NCI-H1436 (cell line): Measurements from ENCODE around the gene ASB5.
A peak's percentile ranks its signal among the peaks of the same experiment; 100 is the strongest.

Source experiments
- DNase-seq: peaks from one replicate; lab custom pipeline; 2025; lab: John Stamatoyannopoulos, UW

Gene ASB5

DNA sequence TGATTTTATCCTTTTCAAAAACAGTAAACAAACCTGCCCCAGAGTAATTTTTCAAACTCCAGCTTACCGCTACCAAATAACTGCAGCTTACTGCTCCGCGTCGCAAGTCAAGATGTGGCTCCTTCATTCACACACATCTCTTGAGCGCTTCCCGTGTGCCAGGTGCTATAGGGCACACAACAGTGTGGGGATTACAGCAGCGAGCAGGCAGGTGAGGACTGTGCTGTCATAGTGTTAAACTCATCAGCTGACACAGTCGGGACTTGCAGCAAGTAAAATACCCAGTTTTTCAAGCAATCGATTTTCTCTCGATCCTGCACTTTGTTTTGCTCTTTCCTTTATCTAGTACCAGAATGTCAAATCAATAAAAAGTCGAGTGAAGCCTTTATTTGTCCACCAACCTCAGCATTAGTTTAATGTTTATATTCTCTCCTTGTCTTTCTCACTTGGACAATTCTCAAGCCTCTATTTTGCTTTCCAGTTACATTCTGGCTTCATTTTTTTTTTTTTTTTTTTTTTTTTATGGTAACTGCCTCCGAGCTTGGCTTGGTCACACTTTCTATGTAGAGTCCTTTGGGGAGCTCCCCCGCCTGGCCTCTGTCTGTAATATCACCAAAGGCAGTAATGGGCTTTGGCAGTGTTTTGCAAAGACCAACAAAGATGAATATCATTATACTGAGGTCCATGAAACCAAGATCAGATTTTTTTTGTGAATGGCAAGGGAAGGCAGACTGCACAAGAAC, 8.3 kb upstream of the ASB5 start:
- peak; percentile 50 for DNase-seq

DNA sequence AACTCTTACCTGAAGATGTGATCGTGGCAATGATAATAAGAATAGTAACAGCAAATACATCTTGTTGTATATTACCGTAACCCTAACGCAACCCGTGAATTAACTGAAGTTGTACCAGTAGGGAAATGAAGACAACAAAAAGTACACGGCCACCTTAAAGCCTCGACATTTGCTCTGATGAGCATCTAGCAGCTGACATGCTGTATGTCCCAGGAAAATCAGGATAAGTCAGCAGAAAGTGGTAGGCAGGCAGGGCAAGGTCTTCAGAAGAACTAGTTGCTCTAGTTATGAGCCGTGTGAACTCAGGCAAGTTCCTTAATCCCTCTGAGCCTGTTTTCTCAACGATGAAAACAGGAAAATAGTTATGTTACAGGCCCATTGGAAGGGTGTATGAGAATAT, 7.7 kb upstream of the ASB5 start:
- DNase-seq: no peak

DNA sequence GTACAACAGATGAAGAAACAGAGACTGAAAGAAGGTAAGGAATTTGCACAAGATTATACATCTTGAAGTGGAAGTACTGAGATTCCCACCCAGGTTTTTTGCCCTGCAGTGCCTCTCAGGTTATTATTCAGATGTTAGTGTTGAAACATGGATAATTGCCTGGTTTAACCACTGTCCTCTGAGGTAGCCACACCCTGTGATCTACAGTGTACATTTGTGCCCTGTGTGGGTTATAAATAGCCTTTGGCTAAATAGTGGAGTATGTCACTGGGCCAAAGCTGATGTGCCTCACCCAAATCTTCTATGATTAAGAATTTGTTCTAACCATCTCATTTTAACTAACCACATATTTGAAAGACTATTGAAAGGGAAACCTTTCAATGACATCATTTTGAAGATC, 5.4 kb upstream of the ASB5 start:
- no peak for DNase-seq

DNA sequence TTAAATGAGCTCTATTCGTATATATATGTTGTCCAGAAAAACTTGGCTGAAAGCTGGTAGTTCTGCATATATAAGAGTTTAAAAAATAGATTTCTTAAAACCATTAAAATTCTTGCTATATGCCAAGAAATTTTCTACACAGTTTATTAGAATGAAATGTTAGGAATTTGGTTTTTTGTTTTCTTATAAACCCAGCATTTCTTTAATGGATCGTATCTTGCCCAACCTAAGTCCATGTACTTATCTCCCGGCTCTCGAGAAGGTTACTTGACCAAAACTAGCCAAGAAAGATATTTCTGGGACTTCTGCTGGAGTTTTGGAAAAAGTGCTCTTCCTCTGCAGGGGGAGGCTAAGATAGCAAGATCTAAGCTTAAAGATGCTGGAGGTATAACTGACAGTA, 4.7 kb upstream of the ASB5 start:
- no peak for DNase-seq

DNA sequence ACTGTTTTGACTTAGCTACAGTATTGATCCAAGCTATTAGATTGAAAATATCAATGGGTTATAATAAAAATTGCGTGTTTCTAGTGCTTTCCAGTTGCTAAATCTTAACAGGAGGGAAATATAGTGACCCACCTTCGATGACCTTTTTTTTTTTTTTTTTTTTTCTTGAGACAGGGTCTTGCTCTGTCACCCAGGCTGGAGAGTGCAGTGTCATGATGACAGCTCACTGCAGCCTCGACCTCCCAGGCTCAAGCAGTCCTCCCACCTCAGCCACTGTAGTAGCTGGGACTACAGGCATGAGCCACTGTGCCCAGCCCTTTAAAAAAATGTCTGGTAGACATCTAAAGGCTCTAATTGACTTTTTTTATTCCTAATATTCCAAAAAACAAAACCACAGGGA, 3.8 kb upstream of the ASB5 start:
- no peak for DNase-seq

DNA sequence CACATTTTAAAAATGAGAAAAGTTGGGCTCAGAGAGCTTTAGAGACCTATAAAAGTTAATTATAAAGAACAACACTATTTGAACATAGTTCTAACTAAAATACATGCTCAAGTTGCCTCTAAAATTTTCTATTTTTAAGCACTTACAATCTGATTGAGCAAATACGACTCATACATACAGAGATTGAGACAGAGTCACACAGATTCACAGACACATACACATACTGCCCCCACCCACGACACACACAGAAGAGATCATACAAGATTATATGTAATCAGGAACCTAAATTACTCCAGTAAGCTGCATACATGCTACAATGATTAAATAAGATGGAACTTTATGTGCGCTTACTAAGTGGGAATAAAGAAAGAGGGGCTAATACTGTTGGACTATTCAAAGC, 2.7 kb upstream of the ASB5 start:
- no peak for DNase-seq

DNA sequence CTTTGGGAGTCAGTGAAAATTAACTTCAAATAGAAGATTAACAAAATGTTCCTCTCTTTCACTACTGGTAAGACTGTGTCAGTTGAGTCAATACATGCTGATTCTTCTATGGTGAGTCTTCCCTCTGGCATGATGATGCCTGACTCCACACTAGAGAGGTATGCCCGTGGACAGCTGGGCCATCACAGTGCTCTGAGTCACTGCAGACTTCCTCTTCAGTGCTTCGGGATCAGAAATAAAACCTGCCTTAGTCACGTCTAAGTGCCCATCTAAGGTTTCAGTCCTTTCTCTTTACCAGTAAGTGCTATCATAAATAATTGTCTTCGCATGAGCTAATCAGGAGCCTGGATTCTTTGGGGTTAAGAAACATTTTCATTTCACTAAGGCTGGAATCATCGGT, 1.6 kb upstream of the ASB5 start:
- peak; percentile 33 for DNase-seq

DNA sequence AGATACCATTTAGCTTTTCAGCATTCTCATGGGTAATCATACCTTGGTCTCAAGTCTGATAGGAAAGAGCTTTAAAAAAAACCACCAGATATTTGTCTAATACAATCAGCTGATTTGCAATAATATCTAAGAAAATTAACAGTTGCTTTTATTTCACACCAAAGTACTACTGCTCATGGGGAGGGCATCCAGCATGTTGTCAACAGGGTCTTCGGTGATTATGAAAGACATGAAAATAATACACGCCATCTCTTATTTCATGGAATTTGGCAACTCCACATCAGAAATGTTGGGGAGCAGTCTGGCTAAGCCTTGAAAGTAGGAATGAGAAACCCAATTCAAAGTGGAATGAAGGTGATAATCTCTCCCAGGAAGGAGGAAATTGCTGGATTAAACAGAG, 3.0 kb downstream of the ASB5 start:
- no peak for DNase-seq

DNA sequence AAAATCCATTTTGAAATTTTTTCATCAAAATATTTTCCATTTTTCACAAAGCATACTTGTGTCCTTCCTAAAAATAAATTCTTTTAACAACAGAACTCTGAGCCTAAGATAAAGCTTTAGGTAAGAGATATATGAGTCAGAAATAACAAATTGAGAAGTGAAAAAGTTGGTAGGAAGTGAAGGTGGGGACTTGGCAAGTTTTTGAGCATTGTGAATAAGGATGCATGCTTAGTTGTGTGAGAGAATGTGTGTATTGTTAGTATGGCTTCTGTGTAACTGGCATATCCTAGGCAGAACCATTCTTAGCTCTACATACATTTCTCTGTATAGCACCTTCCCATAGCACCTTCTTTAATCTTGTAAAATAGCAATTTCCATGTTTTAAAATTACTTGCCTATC, 6.8 kb downstream of the ASB5 start:
- no peak for DNase-seq

DNA sequence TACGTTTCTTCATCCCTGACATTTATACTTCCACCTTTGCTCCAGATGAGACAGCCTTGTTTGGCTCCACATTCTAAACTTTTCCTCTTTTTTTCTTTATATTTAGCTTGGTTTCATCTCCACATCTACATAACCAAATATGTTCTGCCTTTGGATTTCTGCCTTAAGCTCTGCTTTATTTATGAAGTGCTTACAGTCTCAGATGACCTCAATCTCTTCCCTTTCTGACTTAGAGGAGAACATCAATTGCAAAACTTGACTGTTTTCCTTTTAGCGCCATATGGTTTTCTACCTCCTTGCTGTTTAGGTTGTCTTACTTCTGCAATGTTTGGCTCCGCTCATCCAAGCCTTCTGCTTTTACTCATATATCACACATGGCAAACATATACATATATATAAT, 7.5 kb downstream of the ASB5 start:
- DNase-seq: no peak

DNA sequence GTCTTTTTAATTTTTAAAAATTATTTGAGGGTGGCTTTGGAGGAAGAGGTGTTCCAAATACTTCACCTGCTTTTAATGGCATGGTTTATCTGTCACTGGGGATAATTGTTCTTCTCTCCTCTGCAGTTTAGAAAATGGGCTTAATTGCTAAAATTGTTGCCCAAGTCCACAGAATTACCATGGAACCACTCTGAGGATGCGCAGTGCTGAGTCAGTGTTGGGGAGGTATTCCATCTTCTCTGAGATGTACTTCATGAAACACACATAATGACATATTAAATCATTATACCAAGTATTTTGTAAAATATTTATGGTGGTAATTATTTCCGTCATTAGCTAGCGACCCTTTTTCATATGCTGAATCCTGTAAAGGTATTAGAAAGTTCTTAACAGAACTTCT, 8.0 kb downstream of the ASB5 start:
- DNase-seq: no peak

DNA sequence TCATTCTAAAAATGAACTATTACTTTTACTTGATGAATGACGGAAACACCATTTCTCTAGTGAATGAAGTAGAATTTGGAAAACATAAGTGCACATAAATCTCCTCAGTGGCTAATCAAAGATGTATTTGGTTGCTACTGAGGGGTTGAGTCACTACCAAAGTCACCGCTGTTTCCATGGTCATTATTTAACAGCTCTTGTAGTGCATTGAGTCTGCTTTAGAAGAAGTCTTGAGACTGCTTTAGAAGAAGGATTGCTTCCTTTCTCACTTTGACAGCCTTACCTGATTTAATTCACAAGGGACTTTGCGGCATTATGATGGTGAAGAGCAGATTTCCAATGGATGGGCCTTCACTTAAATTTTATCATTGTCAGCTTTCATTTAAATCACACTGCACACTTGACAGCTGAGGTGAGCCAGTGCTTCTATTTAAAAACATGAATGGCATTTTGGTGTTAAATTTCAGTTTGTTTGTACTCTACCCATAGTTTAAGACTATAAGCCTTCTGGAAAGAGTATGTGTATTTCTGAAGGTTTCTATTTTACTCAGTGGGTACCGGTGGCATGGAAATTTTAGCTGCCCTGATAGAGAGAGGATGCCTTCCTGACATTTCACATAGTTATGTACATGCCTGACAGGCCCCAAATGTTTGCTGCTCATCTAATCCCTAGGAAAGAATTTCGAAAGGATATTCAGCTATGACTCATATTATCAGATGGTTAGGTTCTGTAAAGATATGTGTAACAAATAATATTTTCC, 9.5 kb downstream of the ASB5 start:
- no peak for DNase-seq

DNA sequence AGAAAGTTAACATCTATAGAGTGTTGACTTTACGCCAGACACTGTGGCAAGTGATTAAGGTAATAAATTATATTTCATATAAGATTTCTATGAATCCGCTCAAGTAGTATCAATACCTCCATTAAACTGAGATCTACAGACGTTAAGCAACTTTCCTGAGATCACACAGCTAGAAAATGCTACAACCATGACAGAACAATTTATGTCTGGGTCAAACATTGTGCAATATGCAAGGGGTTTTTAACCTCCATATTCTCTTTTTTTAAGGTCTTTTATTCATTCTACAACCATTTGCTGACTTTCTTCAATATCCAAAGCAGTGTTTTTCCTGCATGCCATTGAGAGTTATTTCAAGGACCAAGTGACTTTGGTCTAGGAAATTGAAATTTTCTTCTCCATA, 10.9 kb downstream of the ASB5 start:
- DNase-seq: no peak

DNA sequence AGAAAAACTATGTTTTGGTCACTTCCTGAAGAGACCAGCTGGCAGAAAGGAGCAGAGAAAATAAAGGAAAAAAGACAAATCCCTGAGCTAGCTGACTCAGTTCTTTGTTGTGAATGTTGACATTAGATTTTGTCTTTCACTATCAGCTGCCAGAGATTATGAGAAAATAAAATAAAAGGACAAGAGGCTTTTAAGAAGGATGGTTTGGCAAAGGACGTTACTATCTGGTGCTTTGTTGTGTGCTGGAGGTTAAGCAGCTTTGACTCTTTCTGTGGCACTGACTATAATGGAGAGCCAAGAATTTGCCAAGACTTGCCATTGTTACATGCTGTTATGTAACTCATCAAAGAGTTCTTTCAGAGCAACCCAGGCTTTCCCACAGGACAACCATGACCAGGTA, 12.1 kb downstream of the ASB5 start:
- no peak for DNase-seq

DNA sequence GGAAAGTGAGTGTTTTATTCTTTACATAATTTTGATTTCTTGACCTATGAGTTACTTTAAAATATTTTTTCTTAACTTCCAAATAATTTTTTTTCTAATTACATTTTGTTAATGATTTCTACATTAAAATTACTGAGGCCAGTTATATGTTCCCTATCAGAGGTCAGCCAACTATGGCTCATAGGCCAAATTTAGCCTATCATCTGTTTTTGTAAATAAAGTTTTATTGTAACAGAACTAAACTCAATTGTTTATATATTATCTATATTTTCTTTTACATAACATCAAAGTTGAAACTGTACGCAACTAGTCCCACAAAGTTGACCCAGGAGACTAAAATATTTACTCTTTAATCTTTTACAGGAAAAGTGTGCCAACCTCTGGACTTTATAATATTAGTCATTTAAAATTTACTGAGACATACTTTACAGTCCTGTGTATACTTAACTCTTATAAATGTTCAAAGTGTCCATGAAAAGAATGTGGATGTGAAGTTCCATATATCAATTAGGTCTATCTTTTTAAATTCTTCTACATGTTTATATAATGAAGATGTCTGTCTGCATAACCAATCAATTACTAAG, 26.2 kb downstream of the ASB5 start:
- no peak for DNase-seq

DNA sequence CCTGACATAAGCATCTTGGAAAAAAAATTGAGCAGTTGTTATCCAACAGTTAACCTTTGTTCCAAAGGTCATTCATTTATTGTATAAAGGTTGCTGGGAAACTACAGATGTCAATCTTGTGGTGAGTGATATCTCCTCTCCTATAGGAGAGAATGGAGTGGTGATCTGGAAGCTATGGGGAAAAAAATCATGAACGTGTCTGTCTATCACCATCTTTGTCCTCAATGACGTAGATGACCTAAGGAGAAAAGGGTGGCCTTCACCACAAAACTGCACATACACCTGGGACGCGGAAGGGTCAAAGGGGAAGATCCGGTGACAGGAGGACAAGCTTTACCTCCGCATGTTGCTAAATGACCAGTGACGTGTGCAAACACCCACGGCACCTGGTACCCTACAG, 27.3 kb downstream of the ASB5 start:
- no peak for DNase-seq

DNA sequence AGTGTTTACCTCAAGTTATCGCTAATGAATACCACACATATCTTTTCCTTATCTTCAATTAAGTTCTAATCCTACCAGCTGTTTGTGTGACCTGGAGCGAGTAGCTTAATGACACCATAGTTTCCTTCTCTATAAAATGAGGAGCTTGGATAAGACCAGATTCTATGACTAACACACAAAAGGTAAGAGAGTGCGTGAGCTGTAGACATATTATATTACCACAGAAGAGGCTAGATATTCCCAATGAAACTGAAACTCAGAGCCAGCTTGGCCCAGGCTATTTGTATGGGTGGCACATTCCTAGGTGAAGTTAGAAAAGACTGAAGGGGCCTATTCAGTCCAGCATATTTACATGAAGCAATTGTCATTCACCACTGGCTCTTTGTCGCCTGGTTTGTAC, 30.2 kb downstream of the ASB5 start:
- DNase-seq: no peak

DNA sequence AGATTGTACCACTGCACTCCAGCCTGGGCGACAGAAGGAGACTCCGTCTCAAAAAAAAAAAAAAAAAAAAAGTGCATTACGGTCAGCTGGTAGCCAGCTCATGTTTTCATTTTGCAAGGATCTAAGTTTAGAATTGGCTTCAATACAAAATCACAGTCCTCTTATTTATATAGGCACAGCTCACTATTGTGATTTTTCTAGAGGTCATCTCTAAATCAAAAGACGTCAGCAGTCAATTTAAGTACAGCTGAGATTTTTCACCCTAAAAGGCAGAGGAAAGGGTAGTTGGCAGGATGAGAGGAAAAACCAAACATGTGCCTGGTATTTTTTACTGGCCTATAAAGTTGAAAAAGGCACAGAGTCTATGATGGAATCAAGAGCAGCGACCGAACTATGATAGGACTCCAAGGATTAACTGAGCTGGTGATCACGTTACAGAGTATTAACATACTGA, 30.8 kb downstream of the ASB5 start:
- no peak for DNase-seq

DNA sequence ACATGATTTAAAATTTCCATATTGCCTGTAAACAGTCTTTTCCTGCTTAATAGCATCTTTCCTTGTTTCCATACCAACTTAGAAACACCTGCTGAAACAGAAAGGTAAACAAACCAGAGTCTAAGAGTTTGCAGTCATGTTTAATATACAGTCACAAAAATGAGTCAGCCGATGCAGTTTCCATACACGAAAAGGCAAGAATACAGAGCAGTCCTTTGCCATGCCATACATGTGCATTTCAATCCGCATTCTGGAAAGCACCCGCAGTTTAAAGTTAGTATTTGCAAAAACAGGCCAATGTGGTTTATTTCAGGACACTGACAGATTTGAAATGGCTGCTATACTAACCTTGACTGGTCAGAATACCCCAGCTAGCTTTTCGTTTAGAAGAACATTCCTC, 32.1 kb downstream of the ASB5 start:
- no peak for DNase-seq

DNA sequence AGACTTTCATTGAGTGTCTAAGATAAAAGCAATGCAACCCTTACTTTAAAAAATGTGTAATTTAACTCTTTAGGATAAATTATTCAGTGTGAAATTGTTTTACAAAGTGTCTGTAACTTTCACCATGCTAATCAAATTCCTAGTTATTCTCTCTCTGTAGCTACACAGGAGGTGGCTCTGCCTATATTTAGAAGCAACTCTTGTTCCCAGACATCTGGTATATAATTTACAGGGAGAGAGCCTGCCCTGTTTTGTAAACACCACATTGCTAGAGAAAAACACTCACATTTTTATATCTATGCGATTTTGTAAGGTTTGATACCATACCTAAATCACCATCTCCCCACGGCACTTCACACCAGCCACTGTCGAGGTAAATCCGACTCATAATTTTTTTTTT, 38.2 kb downstream of the ASB5 start:
- DNase-seq: no peak

DNA sequence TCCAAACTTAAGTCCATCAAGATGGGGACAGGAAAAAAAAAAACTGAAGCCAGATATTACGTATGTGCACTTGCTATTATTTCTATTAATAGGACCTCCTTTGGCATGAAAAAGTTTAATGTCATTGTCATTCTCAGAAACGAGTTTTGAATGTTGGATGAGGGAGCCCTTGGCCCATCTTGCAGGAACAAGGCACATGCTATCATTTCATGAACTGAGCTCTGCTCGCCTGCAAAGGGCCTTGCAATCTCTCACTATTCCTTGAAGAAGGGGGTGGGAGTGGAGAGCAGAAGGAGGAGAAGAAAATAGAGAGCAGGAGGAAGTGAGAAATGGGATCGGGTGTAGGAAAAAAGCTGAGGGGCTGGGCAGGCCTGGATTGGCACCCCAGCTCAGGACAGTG, 39.4 kb downstream of the ASB5 start:
- DNase-seq: no peak

DNA sequence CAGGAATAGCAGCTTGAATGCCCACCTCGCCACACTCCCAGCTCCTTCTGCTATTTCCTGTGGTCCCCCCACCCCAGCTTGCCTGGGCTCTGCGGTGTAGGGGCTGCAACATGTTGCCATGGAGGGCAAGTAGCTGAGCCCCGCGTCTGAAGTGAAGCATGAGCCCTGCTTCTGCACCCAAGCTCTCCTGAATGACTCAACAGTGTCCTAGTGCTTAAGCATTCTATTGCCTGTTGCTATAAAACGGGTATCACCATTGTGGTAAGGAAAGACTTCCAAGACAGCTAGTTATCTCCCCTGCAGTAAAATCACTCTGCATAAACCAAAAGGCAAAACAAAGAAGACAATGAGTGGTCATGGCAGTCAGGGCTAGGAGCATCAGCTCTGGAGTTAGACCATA, 42.3 kb downstream of the ASB5 start:
- DNase-seq: no peak

DNA sequence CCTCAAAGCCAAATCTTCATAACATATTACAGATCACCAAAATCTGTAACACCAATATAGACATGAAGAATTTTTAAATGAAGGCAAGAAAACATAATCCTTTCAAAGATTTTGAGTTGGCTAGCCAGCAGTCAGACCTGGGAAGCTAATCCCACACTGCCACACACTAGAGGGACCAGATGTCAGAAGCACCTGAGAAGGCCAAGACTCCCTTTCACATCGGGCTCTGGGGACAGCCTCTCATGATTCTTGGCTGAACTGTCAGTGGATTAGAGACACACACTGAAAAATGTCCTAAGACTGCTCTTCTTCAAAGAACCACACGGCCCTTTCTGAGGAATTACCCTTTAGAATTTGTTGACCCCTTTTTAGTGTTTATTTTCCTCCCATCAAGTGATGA, 45.5 kb downstream of the ASB5 start:
- no peak for DNase-seq

DNA sequence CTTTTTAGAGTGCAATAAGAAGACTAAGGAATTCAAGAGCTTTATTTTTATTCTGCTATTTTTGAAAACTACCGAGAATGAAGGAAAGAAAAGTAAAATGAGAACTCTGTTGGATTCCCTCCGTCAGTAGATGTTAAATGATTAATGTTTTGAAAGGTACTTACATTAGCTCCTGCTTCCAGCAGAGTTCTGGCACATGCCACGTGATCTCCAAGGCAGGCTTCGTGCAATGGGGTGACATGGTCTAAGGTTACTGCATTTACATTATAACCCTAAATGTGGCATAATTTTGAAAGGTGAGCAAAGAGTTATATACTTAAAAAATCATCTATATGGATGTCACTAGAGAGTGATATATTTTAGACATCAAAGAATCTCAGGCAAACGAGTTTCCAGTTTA, 46.9 kb downstream of the ASB5 start:
- DNase-seq: no peak
